ENCODE measurements around the gene DICER1. TPM values are rescaled to one million over a fixed set of nuclear protein-coding genes. Genes with fewer than 3 reads are reported as not detected.
"Not testable (repeated sequence)": the region's sequence is repeated elsewhere in the genome, so short reads cannot be mapped to it uniquely, and the experiment has no call there.

The DICER1 gene
- polyA plus RNA-seq, 2 of the 4 experiments (the other 2 are of a cell fraction) = 14.1 to 46.3 TPM

DNA sequence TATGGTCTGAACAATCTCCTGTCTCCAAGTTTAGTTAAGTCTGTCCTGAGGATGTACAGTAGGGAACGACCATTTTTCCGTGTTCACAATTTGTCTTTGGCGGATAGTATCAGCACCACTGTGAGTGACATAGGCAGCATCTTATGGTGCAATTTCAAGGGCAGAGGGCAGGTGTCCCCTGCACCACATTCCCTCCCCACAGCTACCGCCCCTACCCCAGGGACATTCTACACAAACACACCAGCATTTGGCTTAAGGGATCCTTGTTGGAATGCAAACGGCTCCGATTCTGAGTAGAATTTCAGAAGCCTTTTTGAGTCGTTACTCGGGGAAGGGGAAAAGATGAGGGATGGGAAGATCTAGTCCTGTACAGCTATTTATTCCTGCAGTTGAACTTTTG, 25.1 kb upstream of the DICER1 start:
- no peak overlapping the region for H3K27ac ChIP-seq
- H3K4me1 ChIP-seq = peaks cover 7% of the 10 kb centered on the region
- TF ChIP-seq, protein P1, sequence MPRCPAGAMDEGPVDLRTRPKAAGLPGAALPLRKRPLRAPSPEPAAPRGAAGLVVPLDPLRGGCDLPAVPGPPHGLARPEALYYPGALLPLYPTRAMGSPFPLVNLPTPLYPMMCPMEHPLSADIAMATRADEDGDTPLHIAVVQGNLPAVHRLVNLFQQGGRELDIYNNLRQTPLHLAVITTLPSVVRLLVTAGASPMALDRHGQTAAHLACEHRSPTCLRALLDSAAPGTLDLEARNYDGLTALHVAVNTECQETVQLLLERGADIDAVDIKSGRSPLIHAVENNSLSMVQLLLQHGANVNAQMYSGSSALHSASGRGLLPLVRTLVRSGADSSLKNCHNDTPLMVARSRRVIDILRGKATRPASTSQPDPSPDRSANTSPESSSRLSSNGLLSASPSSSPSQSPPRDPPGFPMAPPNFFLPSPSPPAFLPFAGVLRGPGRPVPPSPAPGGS (IDR thresholded peaks at IDR 0.05) = no peak
- TF ChIP-seq CEBPB (IDR thresholded peaks at IDR 0.05) (no peak), CHD4 (IDR thresholded peaks at IDR 0.05; ENCODE audit: borderline replicate concordance) (no peak), GATA3 (IDR thresholded peaks at IDR 0.05; ENCODE audit: borderline replicate concordance) (no peak), FOSB (CRISPR knock-in tag; IDR thresholded peaks at IDR 0.05) (no peak), EP300 (IDR thresholded peaks at IDR 0.05) (no peak), RCOR1 (IDR thresholded peaks at IDR 0.05; ENCODE audit: low read depth, low read length) (no peak), SREBF2 (IDR thresholded peaks at IDR 0.05) (no peak), MAFK (IDR thresholded peaks at IDR 0.05; ENCODE audit: partially characterized antibody) (no peak), RNF2 (IDR thresholded peaks at IDR 0.05; ENCODE audit: borderline replicate concordance, low read depth) (no peak), HOXA7 (CRISPR knock-in tag; IDR thresholded peaks at IDR 0.05) (no peak), RFX5 (IDR thresholded peaks at IDR 0.05) (no peak)
- TF ChIP-seq, protein P2, sequence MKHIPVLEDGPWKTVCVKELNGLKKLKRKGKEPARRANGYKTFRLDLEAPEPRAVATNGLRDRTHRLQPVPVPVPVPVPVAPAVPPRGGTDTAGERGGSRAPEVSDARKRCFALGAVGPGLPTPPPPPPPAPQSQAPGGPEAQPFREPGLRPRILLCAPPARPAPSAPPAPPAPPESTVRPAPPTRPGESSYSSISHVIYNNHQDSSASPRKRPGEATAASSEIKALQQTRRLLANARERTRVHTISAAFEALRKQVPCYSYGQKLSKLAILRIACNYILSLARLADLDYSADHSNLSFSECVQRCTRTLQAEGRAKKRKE (CRISPR knock-in tag; IDR thresholded peaks at IDR 0.05; ENCODE audit: low read depth) = no peak
- POLR2A ChIA-PET = no interaction called here
- no peak for ATAC-seq
- WGBS (ENCODE audit: missing lambda C conversion rate) = 92% methylated on average over 8 of the region's 8 CpGs
- no peak overlapping the region for H3K4me3 ChIP-seq
- no peak for FAIRE-seq
- CTCF ChIA-PET = no interaction called here
- H3K9me3 ChIP-seq = no peaks in the 10 kb centered on the region
- no peak overlapping the region for H3K4me2 ChIP-seq
- no peak for DNase-seq (ENCODE audit: low read depth in 1 of 2, low spot score in 1 of 2)

DNA sequence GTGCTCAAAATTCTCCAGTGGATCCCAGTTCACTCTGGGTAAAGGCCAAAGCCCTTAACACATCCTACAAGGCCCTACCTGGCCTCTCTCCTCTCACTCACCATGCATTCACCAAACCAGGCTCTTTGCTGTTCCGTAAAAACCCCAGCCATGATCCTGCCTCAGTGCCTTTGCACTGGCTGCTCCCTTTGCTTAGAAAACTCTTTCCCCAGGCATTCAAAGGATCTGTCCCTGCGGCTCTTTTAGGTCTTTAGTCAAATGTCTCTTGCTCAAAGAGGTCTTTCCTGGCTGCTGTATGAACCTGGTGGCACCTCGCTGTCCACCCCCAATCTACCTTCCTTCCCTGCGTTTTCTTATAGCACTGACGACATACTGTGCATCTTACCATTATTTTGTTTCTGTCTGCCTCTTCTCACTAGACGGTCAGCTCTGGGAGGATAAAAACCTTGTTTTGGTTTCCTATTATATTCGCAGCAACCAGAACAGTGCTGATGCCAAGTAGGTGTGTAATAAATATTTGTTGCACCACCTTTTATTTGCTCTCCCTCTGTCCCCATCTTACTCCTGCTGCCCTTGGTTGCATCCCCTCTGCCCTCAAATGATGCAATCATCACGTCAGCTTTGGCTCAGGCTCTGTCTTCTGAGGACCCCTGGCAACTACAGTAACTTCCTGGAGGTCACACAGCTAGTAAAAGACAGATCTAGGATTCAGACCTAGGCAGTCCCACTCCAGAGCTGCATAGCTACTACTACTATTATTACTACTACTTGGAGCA, 23.8 kb upstream of the DICER1 start:
- no peak for ATAC-seq
- DNase-seq (ENCODE audit: low read depth in 1 of 2, low spot score in 1 of 2) = no peak
- H3K27ac ChIP-seq = no peak overlapping the region
- WGBS (ENCODE audit: missing lambda C conversion rate) = 85% methylated on average over 8 of the region's 8 CpGs
- no peak for FAIRE-seq
- ChIA-PET POLR2A (no interaction called here), CTCF (no interaction called here)
- no peak overlapping the region for H3K4me3 ChIP-seq
- H3K9me3 ChIP-seq = no peaks in the 10 kb centered on the region
- peaks cover 7% of the 10 kb centered on the region for H3K4me1 ChIP-seq
- no peak for TF ChIP-seq EHF (CRISPR knock-in tag; IDR thresholded peaks at IDR 0.05)
- TF ChIP-seq, protein P3, sequence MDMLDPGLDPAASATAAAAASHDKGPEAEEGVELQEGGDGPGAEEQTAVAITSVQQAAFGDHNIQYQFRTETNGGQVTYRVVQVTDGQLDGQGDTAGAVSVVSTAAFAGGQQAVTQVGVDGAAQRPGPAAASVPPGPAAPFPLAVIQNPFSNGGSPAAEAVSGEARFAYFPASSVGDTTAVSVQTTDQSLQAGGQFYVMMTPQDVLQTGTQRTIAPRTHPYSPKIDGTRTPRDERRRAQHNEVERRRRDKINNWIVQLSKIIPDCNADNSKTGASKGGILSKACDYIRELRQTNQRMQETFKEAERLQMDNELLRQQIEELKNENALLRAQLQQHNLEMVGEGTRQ (IDR thresholded peaks at IDR 0.05) = no peak
- TF ChIP-seq, protein P4, sequence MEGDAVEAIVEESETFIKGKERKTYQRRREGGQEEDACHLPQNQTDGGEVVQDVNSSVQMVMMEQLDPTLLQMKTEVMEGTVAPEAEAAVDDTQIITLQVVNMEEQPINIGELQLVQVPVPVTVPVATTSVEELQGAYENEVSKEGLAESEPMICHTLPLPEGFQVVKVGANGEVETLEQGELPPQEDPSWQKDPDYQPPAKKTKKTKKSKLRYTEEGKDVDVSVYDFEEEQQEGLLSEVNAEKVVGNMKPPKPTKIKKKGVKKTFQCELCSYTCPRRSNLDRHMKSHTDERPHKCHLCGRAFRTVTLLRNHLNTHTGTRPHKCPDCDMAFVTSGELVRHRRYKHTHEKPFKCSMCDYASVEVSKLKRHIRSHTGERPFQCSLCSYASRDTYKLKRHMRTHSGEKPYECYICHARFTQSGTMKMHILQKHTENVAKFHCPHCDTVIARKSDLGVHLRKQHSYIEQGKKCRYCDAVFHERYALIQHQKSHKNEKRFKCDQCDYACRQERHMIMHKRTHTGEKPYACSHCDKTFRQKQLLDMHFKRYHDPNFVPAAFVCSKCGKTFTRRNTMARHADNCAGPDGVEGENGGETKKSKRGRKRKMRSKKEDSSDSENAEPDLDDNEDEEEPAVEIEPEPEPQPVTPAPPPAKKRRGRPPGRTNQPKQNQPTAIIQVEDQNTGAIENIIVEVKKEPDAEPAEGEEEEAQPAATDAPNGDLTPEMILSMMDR (IDR thresholded peaks at IDR 0.05) = no peak
- no peak overlapping the region for H3K4me2 ChIP-seq

DNA sequence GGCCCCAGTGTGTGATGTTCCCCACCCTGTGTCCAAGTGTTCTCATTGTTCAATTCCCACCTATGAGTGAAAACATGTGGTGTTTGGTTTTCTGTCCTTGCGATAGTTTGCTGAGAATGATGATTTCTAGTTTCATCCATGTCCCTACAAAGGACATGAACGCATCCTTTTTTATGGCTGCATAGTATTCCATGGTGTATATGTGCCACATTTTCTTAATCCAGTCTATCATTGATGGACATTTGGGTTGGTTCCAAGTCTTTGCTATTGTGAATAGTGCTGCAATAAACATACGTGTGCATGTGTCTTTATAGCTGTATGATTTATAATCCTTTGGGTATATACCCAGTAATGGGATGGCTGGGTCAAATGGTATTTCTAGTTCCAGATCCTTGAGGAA, 18.3 kb upstream of the DICER1 start:
- 77% methylated on average over 3 of the region's 3 CpGs for WGBS (ENCODE audit: missing lambda C conversion rate)
- H3K9me3 ChIP-seq; H3K4me3 ChIP-seq; CTCF ChIA-PET; POLR2A ChIA-PET; DNase-seq (ENCODE audit: low read depth in 1 of 2, low spot score in 1 of 2); ATAC-seq; H3K4me2 ChIP-seq; FAIRE-seq; H3K27ac ChIP-seq; H3K4me1 ChIP-seq: not testable (repeated sequence)

Measured in A549 (cell line).